ENCODE measurements around the gene NIT1.

The NIT1 gene

DNA sequence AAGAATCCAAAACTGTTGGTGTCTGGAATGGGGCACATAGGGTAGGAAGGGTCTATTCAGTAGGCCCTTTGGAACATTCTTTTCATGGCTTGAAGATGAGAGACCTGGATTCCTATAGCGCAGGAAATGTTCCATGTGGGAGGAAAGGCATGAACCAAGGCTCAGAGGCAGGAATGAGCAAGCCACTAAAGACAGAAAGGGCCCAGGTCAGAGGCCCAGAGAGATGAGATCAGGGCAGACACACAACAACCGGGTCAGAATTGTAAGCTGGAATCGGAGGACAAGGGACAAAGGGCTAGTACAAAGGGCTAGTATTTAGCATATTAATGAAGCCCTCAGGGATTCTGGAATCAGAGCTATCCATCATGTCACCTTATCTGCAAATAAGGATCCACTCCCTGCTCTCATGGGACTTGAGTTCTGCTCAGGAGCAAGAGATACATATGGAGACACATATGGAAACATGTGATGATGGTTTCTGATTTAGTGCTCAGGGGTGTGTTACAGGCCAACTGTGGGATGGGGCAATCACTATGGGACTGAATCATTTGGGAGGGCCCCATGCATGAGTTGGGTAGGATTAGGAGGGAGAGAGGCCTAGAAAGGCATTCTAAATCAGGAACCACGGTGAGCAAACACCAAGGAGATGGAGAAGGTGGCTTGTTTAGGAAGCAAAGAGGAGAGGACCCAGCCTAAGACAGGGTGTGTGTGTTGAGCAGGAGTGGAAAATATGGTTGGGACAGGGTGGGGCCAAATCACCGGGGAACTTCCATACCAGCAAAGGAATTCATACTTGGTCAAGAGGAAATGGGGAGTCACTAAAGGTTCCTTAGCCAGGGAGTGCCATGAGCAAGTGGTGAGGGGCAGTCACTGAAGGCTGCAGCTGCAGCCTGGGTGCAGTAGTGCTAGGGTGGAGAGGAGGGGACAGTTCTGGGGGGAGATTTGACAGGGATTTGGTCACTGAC lies 37.2 kb upstream of the NIT1 start:
- TF ChIP-seq, protein P1, sequence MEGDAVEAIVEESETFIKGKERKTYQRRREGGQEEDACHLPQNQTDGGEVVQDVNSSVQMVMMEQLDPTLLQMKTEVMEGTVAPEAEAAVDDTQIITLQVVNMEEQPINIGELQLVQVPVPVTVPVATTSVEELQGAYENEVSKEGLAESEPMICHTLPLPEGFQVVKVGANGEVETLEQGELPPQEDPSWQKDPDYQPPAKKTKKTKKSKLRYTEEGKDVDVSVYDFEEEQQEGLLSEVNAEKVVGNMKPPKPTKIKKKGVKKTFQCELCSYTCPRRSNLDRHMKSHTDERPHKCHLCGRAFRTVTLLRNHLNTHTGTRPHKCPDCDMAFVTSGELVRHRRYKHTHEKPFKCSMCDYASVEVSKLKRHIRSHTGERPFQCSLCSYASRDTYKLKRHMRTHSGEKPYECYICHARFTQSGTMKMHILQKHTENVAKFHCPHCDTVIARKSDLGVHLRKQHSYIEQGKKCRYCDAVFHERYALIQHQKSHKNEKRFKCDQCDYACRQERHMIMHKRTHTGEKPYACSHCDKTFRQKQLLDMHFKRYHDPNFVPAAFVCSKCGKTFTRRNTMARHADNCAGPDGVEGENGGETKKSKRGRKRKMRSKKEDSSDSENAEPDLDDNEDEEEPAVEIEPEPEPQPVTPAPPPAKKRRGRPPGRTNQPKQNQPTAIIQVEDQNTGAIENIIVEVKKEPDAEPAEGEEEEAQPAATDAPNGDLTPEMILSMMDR (IDR thresholded peaks at IDR 0.05; ENCODE audit: borderline replicate concordance, control extremely low read depth, extremely low read depth, insufficient read depth, missing control alignments): no peak
- in situ Hi-C loops (cut with MboI; ENCODE audit: low sequenced_read_pairs, unreplicated experiment): no loop called here
- no peak for DNase-seq (ENCODE audit: low spot score)

GRCh38 chr1:161081519-161081918 lies 36.4 kb upstream of the NIT1 start:
- no peak for DNase-seq (ENCODE audit: low spot score)
- TF ChIP-seq, protein P1 (IDR thresholded peaks at IDR 0.05; ENCODE audit: borderline replicate concordance, control extremely low read depth, extremely low read depth, insufficient read depth, missing control alignments): no peak
- in situ Hi-C loops (cut with MboI; ENCODE audit: low sequenced_read_pairs, unreplicated experiment): no loop called here

- TF ChIP-seq, protein P1 (IDR thresholded peaks at IDR 0.05; ENCODE audit: borderline replicate concordance, control extremely low read depth, extremely low read depth, insufficient read depth, missing control alignments): no peak
- DNase-seq (ENCODE audit: low spot score): no peak
- in situ Hi-C loops (cut with MboI; ENCODE audit: low sequenced_read_pairs, unreplicated experiment): no loop called here
Observed at GRCh38 chr1:161082483-161082882, 35.4 kb upstream of the NIT1 start.

- no peak for DNase-seq (ENCODE audit: low spot score)
- in situ Hi-C loops (cut with MboI; ENCODE audit: low sequenced_read_pairs, unreplicated experiment): no loop called here
Observed at GRCh38 chr1:161082996-161083747, 34.7 kb upstream of the NIT1 start.

DNA sequence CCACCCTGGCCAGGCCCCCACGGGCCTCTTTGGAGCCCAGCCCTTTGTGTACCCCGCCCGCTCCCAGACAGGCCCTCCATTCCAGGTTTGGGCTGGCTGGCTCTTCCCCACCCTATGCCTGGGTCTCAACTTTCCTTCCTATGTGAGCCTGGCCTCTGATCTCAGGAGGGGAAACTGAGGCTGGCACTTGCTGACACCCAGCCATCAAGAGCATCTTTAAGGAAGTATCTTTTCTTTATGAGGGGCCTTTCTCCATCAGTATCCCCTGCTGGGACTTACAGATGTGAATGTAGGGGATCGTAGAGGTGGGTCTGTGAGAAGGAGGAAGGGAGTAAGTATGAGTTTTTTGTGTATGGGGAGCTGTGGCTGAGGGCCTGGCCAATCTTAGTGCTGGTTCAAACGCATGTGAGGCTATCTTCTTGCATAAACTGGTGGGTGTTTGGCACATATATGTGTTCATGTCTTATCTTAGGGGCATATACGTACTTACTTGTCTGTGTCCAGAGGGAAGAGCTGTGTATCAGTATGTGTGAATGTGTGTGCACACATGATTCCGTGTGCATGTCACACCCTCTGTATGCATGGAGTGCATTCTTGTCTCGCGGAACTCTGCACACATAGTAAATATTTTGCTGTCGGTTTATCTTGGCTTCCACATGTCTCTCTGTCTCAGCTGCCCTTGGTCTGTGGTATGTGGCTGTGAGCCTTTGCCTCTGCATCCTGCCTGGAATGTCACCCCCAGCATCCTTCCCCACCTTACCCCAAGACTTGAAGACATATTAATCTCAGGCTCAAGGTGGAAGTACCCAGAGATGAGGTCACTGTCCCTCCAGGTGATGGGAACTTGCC lies 33.9 kb upstream of the NIT1 start:
- DNase-seq (ENCODE audit: low spot score): no peak
- TF ChIP-seq, protein P1 (IDR thresholded peaks at IDR 0.05; ENCODE audit: borderline replicate concordance, control extremely low read depth, extremely low read depth, insufficient read depth, missing control alignments): no peak
- in situ Hi-C loops (cut with MboI; ENCODE audit: low sequenced_read_pairs, unreplicated experiment): no loop called here

More at GRCh38 chr1:161082996-161083747, 34.7 kb upstream of the NIT1 start:
- TF ChIP-seq, protein P1 (IDR thresholded peaks at IDR 0.05; ENCODE audit: borderline replicate concordance, control extremely low read depth, extremely low read depth, insufficient read depth, missing control alignments): no peak

DNA sequence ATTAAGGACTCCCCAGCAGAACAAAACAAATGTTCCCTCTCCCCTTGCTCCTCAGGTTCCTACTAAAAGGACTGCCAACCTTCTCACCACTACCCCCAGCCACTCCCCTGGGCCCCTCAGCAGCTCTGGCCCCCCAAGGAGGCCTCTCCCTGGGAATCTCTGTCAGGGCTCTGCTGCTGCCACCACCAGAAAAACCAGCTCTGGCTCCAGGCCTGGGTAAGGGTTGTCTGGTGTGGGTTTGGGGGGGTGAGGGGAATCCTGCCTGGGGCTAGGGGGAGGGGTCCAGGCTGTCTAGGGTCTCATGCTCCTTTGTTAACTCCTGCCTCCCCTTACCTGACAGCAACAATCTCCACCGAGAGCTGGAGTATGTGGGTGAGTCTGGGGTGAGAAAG lies 33.3 kb upstream of the NIT1 start:
- in situ Hi-C loops (cut with MboI; ENCODE audit: low sequenced_read_pairs, unreplicated experiment): no loop called here
- TF ChIP-seq, protein P1 (IDR thresholded peaks at IDR 0.05; ENCODE audit: borderline replicate concordance, control extremely low read depth, extremely low read depth, insufficient read depth, missing control alignments): no peak
- DNase-seq (ENCODE audit: low spot score): no peak

All from GM13976 (cell line).